Activated CD8-positive, alpha-beta memory T cell treated with anti-CD3 and anti-CD28 coated beads, Interleukin-2, amount 50 U/mL, for 1 hour (primary cell): ENCODE results near the gene GORASP2.
"Not testable (repeated sequence)": the region's sequence is repeated elsewhere in the genome, so short reads cannot be mapped to it uniquely, and the experiment has no call there.

ENCODE experiments used
- DNase-seq: peaks from one replicate; pipeline ENCODE4 v3.0.0-alpha.2; 2020; ENCODE audit errors: extremely low read depth

Gene GORASP2

DNA sequence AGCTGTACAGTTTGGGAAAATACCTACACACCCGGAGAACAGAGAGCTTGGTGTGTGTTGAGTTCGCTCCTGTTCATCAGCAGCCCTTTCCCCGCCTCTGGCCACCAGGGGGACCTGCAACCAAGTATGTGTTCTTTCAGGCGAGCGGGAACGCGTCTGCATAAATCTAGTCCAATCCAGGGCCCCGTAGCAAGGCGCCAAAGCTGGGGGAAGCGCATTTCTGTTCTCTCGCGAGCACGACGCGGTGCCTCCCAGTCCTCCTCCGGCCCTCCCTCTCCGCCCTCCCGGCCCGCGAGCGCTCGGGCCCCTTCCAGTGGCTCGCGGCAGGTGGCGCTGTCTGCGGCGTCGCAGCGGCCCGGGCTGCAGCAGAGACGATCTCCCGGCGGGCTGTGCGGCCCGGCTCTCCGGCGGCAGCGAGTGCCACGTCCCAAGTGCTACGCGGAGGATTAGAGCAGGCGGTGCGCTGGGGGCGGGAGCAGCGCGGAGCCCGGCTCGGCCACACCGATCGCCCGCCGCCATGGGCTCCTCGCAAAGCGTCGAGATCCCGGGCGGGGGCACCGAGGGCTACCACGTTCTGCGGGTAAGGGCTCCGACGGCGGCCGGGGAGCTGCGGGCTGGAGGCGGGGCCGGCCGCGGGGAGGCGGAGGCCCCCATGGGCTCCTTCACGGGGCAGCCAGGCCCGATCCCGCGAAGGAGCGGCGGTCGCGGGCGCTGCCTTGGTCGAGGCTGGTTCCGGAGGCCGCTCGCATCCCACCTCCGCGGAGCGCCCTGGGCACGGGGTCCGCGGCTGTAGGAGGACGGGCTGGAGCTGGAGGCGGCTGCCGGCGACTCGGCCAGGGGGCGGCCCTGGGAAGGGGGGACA, at the start of gene GORASP2:
TSS of gene GORASP2 (plus strand) at position 430 of the 862 bp plus-strand sequence. CDS start at position 518, 88 bp downstream.
- peak; percentile 96 for DNase-seq

DNA sequence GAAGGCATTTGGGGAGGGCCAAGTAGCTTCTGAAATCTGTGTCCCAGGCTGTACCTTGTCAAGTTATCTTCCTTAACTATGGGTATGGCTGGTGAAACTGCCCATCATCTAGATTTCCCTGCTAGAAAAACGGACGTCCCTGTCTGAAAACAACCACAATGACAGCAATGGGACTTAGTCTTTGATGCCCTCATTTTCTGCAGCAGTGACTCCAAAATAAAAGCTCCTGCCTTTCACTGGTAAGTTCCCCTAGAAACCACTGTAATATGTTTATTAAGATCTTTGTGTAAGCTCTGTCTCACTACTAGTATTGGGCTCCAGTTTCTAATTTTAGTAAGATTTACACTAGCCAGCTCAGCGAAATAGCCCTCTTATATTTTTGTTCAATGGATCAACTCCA, 47.2 kb upstream of the GORASP2 start:
- DNase-seq, result no peak

DNA sequence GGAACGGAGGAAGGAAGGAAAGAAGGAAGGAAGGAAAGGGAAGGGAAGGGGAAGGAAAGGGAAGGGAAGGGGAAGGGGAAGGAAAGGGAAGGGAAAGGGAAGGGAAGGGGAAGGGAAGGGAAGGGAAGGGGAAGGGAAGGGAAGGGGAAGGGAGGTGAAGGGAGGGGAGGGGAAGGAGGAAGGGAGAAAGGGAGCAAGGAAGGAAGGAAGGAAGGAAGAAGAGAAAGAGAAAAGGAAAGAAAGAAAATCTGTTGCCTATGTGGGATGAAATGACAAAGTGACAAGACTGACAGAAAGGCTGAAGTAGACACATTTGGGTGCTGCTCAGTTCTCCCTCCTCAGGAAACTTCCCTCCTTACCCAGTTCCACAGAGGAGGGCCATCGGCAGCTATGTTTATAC, 46.3 kb upstream of the GORASP2 start:
- no peak for DNase-seq

DNA sequence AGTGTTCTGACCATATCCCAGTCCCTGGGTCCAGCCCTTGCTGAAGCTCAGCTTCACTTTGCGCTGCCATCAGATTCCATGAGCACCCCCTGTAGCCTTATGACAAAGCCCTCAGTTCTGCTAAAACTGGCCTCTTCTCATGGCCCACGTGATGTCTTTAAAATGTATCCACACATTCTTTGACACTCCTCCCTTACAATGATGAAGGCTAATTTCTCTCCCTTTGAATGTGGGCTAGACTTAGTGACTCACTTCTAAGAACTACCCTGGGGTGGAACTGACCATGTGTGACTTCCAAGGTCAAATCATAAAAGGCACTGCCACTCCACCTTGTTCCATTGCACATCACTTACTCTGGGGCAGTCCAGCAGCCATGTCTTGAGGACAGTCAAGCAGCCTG, 45.4 kb upstream of the GORASP2 start:
- DNase-seq, result no peak

DNA sequence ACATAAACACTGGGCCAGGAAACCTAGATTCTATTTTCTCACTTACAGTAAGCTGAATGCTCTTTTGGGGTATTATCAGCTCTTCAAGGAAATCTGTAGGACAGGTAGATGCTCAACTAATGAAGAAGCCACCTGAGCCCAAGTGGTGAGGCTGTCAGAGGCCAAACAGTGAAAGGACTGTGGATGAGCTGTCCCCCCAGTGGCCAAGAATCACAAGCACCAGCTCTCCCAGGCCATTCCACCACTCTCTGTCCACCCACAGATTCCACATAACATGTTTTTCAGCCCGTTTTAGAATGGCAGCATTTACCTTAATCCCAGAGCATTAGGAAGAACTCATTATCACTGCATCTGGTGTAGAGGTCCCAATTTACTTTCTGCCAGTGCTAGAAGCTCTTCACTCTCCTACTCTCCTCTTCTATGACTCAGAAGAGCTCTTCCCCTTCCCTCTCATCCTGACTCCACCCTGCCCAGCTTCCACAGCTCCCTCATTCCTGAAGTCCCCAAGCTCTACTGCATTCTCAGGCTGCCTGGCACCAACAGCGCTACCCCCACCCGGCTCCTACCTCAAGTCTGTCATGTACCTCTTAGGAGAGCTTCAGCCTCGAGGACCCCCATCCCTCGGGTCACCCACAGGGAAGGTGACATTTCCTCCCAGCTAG, 43.8 kb upstream of the GORASP2 start:
- DNase-seq, result no peak

DNA sequence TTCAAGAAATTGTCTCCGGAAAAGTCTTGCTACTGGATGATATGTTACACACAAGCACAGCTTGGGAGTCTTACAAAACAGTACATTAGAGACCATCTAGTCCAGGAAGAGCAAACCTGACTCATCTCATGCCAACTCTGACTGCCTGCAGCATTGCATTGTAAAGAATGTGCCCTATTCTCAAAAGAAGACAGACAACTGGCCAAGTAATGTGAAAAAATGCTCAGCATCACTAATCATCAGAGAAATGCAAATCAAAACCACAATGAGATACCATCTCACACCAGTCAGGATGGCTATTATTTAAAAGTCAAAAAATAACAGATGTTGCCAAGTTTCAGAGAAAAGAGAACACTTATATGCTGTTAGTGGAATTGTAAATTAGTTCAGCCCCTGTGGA, 42.7 kb upstream of the GORASP2 start:
- DNase-seq, result no peak

DNA sequence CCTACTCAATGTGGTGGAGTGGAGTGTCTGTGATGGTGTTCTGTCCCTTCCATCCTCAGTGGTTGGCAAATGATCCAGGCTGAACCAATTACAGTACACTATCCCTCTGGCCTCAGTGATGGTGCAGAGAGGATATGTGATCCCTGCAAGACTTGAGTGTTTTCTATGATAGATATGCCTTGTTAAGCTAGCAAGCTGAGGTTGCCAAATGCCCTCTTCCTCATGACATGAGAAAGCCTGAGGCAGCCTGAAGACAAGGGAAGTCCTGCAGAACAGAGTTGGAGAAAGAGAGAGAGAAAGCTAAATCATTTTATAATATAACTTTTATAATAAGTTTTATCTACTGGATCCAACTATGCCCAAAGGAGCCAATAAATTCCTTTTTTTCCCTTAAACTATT, 41.6 kb upstream of the GORASP2 start:
- DNase-seq, result no peak

DNA sequence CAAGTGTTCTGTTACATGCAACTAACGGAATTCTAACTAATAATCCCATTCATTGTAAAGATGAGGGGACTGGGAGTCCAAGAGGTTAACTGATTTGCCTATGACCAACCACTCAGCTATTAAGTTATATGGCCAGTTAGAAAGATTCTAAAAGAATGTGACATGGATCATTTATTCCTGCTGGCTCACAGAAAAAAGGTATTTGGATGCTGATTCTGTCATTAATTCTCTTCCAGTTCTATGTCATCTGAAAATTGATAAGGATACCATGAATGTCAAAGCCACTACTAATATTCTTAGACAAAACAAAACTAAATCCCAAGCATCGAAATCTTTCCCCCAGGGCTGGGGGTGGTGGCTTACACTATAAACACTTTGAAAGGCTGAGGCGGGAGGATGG, 41.2 kb upstream of the GORASP2 start:
- no peak for DNase-seq

DNA sequence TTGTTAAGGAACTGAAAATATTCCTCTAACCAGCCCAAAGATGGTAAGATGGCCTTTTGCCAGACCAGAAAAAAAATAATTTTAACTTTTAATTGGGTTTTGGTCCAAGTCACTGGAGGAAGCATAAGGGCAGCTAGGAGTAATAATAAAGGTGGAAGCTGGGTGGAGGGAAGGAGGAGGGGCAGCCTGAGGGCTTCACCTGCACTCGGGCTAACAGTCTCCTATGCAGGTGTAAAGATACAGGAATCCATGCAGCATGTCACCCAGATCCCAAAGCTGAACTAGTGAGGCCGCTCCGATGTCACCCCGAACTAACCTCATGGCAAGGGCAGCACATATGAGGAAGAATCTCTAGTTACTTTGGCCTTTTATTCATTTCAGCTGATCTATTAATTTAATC, 37.2 kb upstream of the GORASP2 start:
- no peak for DNase-seq

DNA sequence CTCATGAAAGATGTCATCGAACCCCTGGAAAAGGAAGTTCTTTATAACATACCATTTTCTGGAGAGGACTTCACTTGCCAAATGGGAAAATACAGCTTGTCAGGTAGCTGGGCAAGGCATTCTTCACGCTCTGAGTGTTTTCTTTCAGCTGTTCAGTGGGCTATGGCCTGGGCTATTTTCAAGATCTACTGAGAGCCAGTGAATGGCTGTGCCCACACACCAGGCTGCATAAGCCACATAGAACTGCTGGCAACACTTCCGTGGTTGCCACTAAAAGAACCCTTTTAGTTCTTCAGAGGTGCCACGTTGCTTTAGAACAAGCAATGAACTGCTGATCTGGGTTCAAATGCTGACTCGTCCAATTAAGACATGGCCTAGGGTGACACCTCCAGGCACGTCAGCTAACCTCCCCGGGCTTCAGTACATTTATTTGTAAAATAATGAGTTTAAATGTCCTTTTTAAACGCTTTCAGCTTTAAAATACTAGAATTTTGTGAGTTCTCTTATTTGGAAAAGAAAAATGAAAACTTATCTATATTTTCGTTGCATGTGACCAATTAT, 36.6 kb upstream of the GORASP2 start:
- no peak for DNase-seq

DNA sequence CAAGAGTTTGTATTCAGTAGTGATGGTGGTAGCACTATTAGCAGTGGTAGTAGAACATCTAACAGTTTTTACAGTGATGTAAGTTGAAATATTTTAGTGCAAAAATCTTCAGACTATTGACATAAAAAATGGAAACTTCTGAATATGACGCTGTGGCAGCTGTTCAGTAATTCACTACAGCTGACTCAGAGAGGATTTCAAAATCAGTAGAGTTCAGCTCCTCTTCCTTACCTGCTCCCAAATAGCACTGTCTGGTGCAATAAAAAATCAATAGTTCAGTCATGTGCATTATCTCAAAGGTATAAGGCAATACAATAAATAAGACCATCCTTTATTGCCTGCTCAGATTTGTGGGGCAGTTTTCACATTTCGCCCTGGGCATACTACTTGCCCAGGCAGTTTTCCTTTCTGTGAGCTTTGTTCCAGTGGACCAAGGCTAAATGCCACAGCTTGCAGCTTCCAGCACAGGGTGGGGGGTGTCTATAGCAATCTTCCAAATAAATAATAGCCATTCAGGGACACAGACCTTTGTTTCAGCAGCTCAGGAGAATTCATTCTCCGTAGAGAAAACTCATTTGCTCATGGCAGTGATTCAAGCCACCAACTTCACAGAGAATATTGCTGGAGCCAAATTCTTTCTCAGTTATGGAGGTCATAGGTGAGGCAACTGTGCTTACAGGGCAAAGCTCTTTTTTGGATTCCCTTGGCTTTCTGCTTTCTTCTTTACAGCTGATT, 33.9 kb upstream of the GORASP2 start:
- DNase-seq, result no peak

DNA sequence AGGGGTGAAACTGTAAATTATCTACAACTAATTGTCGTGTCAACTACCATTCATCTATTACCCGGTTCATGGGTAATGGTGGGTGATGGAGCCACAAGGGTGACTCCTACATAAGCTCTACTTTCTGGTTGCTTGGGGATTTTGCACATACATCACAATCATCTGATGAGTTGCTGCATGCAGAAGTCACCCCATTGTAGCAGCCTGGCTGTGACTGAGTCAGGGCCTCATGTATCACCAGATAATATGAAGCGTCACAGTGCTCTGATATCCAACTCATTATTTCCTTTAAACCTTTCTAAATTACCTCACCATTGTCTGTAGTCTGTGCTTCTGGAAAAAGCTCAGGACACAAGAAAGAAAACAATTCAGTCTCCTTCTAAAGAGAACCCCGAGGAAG, 32.4 kb upstream of the GORASP2 start:
- no peak for DNase-seq

DNA sequence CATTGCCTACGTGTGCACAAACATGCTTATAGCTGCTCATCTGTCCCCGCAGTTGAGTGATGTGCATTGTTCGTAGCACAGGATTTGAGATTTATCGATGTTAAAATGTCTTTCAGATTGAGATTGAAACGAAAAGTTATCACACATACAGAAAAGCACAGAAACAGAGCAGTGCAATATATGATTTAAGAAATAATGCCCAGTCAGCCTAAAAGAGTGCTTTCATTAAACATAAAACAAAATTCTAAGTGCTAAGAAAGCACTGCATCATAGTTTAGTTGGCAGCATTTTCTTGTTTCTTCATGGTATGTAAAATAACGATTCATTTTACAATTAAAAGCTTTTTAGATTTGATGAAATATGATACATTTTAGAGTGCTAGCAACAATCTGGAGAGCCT, 31.9 kb upstream of the GORASP2 start:
- DNase-seq, result no peak

DNA sequence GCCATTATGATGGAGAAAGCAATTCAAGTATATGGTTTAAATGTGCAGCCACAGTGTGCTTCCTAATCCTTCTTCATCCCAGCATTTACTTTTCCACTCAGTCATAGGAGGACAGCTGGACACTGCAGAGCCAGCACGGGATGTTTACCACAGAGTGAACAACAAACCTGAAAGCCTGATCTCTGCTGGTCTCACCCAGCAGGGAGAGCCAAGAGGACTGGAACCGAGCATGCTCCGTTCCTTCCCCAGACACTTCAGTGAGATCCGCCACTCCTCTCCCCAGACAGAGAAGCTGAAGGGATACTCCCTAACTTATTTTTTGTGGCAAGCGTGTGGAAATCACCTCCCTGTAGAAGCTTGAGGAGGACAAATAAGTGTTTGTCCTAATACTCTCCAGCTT, 23.2 kb upstream of the GORASP2 start:
- no peak for DNase-seq

DNA sequence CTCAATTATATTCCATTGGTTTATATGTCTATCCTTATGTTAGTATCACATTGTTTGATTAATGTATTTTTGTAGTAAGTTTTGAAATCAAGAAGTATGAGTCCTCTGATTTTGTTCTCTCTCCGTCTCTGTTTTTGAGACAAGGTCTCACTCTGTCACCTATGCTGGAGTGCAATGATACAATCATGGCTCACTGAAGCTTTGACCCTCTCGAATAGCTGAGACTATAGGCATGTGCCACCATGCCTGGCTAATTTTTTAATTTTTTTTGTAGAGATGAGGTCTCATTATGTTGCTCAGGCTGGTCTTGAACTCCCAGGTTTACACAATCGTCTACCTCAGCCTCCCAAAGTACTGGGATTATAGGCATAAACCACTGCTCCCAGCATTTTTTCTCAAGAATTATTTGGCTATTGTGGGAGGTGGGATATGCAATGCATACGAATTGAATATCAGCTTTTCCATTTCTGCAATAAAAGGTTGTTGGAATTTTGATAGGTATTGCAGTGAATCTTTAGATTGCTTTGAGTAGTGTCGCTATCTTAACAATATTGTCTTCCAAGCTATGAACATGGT, 17.7 kb upstream of the GORASP2 start:
- DNase-seq, result no peak

DNA sequence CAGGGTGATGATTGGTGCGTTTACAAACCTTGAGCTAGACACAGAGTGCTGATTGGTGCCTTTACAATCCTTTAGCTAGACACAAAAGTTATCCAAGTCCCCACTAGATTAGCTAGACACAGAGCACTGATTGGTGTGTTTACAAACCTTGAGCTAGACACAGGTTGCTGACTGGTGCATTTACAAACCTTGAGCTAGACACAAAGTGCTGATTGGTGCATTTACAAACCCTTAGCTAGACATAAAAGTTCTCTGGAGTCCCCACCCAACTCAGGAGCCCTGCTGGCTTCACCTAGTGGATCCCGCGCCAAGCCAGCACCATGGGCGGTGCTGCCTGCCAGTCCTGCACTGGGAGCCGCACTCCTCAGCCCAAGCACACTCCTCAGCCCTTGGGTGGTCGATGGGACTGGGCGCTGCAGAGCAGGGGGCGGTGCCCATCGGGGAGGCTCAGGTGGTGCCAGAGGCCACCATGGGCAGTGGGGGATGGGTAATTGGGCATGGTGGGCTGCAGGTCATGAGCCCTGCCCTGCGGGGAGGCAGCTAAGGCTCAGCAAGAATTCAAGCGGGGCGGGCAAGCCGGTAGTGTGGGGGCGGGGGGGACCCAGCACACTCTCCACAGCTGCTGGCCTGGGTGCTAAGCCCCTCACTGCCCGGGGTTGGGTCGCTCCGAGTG, 13.9 kb upstream of the GORASP2 start:
- not testable (repeated sequence) for DNase-seq

DNA sequence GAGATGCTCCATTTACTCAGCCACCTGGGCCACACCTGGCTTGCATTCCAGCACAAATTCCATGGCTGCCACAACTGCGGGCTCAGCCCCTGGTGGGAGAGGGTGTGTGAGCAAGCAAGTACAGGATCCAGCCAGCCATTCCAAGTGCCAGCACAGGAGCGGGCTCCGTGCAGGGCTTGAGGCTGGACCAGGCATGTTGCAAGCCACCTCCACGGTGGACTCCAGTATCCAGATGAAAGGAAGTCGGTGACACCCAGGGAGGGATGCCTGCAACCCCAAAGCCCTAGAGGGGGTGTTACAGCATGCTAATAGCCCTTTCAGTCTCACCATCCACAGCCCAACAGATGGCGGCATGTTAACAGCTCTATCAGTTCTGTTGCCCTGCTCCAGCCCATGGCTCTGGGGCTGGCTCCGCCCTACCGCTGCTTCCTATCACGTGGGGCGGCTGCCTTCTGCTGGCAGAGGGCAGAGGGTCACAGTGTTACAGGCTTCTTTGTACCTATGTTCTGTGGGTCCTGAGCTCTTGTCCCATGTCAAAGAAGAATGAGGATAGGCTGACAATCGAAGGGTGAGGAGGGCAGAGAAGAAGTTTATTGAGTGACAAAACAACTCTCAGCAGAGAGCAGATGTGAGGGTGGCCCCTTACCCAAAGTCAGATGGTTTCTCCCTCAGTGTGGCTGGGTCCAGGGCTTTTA, 11.7 kb upstream of the GORASP2 start:
- no peak for DNase-seq

DNA sequence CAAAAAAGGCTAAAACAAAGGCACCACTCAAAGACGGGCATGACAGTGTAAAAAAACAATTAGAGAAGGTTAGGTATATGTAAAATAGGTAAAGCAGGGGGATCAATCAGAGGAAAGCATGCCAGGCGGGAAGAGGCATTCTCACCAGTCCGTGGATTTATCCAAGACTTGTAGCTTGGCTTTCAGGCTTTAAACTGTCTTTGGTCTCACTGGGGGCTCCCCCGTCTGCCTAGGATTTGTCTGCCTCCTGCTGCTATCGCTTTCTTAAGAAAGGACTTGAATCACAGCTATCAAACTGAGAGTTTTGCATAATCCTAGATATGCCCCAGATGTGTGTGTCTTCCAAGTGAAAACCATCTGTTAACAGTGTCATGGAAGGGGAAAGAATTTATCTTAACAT, 11.1 kb upstream of the GORASP2 start:
- DNase-seq, result no peak

DNA sequence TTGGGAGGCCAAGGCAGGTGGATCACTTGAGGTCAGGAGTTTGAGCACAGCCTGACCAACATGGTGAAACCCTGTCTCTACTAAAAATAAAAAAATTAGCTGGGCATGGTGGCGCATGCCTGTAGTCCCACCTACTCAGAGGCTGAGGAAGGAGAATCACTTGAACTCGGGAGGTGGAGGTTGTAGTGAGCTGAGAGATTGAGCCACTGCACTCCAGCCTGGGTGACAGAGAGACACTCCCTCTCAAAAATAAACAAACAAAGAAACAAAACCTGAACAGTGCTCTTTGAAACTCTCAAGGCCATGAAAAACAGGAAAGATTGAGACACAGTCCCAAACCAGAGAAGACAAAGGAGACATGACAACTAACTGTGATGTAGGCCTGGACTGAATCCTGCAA, 7.2 kb upstream of the GORASP2 start:
- DNase-seq, result not testable (repeated sequence)

DNA sequence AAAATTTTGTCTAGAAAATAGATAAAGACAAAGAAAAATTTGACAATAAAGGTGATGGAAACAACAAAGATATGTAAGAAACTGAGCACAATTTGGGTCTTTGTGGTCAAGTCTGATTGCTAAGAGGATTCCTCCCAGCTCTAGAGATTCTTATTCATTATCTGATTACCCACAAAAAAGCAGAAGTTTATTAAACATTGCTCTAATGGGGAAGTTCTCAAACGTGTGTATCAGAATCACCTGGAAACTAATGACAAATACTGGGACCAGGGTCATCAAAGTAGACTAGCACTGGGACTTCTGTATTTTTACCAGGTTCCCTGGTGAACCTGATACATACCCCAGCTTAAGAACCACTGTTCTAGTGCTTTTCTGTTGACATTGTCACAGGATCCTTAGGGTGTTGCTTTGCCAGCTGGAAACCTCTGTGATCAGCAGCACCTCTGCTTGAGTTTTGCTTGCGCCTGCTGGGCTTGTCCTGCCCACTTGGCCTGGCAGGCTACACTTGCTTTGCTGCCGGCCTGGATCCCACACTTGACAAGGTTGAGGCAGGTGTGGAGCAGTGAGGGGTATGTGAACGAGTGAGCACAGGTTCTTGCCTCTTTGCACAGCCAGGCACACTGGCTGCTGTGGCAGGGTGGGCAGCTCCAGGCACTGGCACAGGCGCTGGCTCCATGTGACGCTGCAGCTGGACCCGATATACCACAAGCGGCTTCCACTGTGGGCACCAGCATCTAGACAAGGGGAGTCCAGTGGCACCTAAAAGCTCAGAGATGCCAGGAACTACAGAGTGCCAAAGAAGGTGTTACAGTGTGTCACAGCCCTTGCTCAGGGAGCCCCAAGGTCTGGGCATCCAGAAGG, 6.2 kb upstream of the GORASP2 start:
- no peak for DNase-seq
